K562 (cell line): Measurements from ENCODE around the gene CMTM4.

Experiments
- GATA2 ChIP-seq: sonication (generic); formaldehyde crosslinking; IDR thresholded peaks from 2 replicates; pipeline ENCODE4 v1.4.0; 2020; ENCODE audit warnings: mild to moderate bottlenecking, missing genetic modification reagents
- MAFF ChIP-seq: IDR thresholded peaks from 2 replicates; pipeline ENCODE4 v1.6.1; 2012; ENCODE audit warnings: low read length, improper control_type of control experiment
- NCOR1 ChIP-seq: fragments of 450-650 bp; IDR thresholded peaks from 2 replicates; pipeline ENCODE4 v1.6.1; 2016; ENCODE audit warnings: mild to moderate bottlenecking, moderate library complexity
- ZFP30 ChIP-seq: fragments of 250-450 bp; sonication (Bioruptor Pico); IDR thresholded peaks from 2 replicates; pipeline ENCODE4 v1.8.0; 2022; ENCODE audit warnings: moderate library complexity, mild to moderate bottlenecking, inconsistent platforms, borderline replicate concordance
- ZNF778 ChIP-seq: fragments of 450-650 bp; formaldehyde crosslinking; IDR thresholded peaks from 2 replicates; pipeline ENCODE4 v1.4.0; 2020; ENCODE audit warnings: mild to moderate bottlenecking, moderate library complexity
- TF ChIP-seq, protein P1 (sequence below): sonication (generic); formaldehyde crosslinking; IDR thresholded peaks from 2 replicates; pipeline ENCODE4 v1.8.1; 2022; ENCODE audit warnings: missing genetic modification reagents
- TF ChIP-seq, protein P2 (sequence below), 3 experiments: IDR thresholded peaks in 2 of 3; conservative IDR thresholded peaks in 1 of 3; 2 replicates each; pipeline ENCODE4 v1.5.1; 2011 to 2012; ENCODE audit warnings: low read length in 3 of 3, mild to moderate bottlenecking in 3 of 3, control low read depth in 2 of 3, improper control_type of control experiment in 1 of 3, inconsistent platforms in 1 of 3, low read depth in 1 of 3, mixed read lengths in 1 of 3, moderate library complexity in 1 of 3; ENCODE audit not compliant: insufficient read depth in 2 of 3
- TF ChIP-seq, protein P3 (sequence below), 2 experiments: fragments of 450-650 bp; formaldehyde crosslinking in 1 of 2; IDR thresholded peaks; 2 replicates each; pipeline versions ENCODE4 v1.4.0 to v1.6.1; 2014 to 2020; ENCODE audit warnings: mild to moderate bottlenecking in 2 of 2, borderline replicate concordance in 1 of 2, low read depth in 1 of 2

DNA sequence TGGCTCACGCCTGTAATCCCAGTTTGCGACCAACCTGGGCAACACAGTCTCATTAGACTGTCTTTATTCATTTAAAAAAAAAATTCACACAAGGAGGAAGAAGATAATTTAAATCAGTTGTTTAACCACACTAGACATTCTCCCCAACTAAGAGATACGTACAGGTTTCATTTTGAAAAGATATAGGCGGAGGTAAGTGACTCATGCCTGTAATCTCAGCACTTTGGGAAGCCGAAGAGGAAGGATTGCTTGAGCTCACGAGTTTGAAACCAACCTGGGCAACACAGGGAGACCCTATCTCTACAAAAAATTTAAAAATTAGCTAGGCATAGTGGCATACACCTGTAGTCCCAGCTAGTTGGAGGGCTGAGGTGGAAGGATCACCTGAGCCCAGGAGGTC, 5.3 kb downstream of the CMTM4 start:
- TF ChIP-seq ZNF778 (CRISPR knock-in tag) = no peak
- TF ChIP-seq GATA2 = no peak
- TF ChIP-seq, protein P1, sequence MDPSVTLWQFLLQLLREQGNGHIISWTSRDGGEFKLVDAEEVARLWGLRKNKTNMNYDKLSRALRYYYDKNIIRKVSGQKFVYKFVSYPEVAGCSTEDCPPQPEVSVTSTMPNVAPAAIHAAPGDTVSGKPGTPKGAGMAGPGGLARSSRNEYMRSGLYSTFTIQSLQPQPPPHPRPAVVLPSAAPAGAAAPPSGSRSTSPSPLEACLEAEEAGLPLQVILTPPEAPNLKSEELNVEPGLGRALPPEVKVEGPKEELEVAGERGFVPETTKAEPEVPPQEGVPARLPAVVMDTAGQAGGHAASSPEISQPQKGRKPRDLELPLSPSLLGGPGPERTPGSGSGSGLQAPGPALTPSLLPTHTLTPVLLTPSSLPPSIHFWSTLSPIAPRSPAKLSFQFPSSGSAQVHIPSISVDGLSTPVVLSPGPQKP (CRISPR knock-in tag) = no peak
- TF ChIP-seq ZFP30 = no peak
- no peak for TF ChIP-seq NCOR1
- TF ChIP-seq, protein P2, sequence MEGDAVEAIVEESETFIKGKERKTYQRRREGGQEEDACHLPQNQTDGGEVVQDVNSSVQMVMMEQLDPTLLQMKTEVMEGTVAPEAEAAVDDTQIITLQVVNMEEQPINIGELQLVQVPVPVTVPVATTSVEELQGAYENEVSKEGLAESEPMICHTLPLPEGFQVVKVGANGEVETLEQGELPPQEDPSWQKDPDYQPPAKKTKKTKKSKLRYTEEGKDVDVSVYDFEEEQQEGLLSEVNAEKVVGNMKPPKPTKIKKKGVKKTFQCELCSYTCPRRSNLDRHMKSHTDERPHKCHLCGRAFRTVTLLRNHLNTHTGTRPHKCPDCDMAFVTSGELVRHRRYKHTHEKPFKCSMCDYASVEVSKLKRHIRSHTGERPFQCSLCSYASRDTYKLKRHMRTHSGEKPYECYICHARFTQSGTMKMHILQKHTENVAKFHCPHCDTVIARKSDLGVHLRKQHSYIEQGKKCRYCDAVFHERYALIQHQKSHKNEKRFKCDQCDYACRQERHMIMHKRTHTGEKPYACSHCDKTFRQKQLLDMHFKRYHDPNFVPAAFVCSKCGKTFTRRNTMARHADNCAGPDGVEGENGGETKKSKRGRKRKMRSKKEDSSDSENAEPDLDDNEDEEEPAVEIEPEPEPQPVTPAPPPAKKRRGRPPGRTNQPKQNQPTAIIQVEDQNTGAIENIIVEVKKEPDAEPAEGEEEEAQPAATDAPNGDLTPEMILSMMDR (IDR thresholded peaks at IDR 0.05 in 2 of 3, conservative IDR thresholded peaks at IDR 0.05 in 1 of 3; ENCODE audit: insufficient read depth in 2 of 3, low read depth in 1 of 3, low read length in 3 of 3) = no peak
- no peak for TF ChIP-seq MAFF
- TF ChIP-seq, protein P3, sequence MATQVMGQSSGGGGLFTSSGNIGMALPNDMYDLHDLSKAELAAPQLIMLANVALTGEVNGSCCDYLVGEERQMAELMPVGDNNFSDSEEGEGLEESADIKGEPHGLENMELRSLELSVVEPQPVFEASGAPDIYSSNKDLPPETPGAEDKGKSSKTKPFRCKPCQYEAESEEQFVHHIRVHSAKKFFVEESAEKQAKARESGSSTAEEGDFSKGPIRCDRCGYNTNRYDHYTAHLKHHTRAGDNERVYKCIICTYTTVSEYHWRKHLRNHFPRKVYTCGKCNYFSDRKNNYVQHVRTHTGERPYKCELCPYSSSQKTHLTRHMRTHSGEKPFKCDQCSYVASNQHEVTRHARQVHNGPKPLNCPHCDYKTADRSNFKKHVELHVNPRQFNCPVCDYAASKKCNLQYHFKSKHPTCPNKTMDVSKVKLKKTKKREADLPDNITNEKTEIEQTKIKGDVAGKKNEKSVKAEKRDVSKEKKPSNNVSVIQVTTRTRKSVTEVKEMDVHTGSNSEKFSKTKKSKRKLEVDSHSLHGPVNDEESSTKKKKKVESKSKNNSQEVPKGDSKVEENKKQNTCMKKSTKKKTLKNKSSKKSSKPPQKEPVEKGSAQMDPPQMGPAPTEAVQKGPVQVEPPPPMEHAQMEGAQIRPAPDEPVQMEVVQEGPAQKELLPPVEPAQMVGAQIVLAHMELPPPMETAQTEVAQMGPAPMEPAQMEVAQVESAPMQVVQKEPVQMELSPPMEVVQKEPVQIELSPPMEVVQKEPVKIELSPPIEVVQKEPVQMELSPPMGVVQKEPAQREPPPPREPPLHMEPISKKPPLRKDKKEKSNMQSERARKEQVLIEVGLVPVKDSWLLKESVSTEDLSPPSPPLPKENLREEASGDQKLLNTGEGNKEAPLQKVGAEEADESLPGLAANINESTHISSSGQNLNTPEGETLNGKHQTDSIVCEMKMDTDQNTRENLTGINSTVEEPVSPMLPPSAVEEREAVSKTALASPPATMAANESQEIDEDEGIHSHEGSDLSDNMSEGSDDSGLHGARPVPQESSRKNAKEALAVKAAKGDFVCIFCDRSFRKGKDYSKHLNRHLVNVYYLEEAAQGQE (IDR thresholded peaks at IDR 0.05; ENCODE audit: borderline replicate concordance) = no peak
- TF ChIP-seq, protein P3 (CRISPR knock-in tag; IDR thresholded peaks at IDR 0.05; ENCODE audit: low read depth) = no peak
